ENCODE data around the gene LAMB1.

The LAMB1 gene

GRCh38 chr7:108028111-108028510 is 25.1 kb upstream of the LAMB1 start:
- no peak overlapping the region for H3K9ac ChIP-seq (ENCODE audit: low read length)
- no peaks in the 10 kb centered on the region for H3K27me3 ChIP-seq (ENCODE audit: insufficient read depth, low read length)
- H3K79me2 ChIP-seq (ENCODE audit: insufficient read depth, low read length), result no peaks in the 10 kb centered on the region
- no peak for TF ChIP-seq CTCF (IDR thresholded peaks at IDR 0.05; ENCODE audit: low read length)
- no peak for TF ChIP-seq EZH2 (IDR thresholded peaks at IDR 0.05; ENCODE audit: borderline replicate concordance, low read length)
- no peak overlapping the region for H3K4me3 ChIP-seq (ENCODE audit: low read depth, low read length, poor library complexity, severe bottlenecking)
- no peak overlapping the region for H3K4me2 ChIP-seq (ENCODE audit: low read length)
- no peaks in the 10 kb centered on the region for H4K20me1 ChIP-seq (ENCODE audit: insufficient read depth, low read length)
- H3F3A ChIP-seq (ENCODE audit: insufficient read depth, low read length), result no peaks in the 10 kb centered on the region
- H3K36me3 ChIP-seq (ENCODE audit: insufficient read depth, low read length), result no peaks in the 10 kb centered on the region
- no peaks in the 10 kb centered on the region for H3K4me1 ChIP-seq (ENCODE audit: insufficient read depth, low read length, severe bottlenecking)
- H3K9me2 ChIP-seq (ENCODE audit: low read depth, low read length), result no peaks in the 10 kb centered on the region
- no peak overlapping the region for H3K27ac ChIP-seq (ENCODE audit: low read depth, low read length, poor library complexity, severe bottlenecking)
- no peak overlapping the region for H2AFZ ChIP-seq (ENCODE audit: low read length)
- H3K9me3 ChIP-seq (ENCODE audit: low read length), result no peaks in the 10 kb centered on the region

DNA sequence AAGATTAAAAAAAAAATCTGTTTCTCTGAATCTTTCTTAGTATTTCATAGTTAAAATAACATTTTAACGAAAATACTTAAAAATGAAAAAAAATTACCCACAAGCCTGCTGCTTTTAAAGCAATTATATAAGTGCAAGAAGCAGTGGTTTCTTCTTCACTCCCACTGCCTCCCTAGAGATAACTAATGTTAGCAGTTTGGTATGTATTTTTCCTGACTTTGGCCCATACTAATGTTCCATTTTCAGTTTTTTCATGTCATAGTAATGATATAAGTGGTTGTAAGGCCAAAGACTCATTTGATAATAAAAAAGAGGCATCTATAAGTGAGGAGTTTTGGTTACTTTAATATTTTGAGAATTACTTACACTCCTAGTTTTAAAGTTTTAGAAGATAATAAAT is 24.3 kb upstream of the LAMB1 start:
- H3K27ac ChIP-seq (ENCODE audit: low read depth, low read length, poor library complexity, severe bottlenecking), result no peak overlapping the region
- TF ChIP-seq CTCF (IDR thresholded peaks at IDR 0.05; ENCODE audit: low read length), result no peak
- TF ChIP-seq EZH2 (IDR thresholded peaks at IDR 0.05; ENCODE audit: borderline replicate concordance, low read length), result no peak

DNA sequence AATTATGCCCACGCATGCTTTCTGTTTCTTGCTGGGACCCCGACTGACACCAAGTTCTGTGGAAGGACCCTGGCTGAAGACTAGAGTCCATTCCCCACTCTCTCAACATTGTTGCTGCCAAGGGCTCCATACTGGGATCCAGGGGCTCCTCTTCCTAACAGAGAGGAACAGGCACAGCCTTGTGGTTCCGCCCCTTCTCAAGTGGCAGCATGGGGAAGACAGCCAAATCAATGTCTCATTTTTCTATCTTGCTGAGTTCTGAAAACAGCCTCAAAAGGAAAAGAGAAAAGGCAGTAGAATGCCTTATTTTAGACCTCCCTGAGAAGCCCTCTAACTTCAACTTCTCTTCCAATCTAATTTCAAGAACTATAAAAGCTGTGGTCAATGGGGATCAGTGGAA is 23.7 kb upstream of the LAMB1 start:
- Histone ChIP-seq H3F3A (ENCODE audit: insufficient read depth, low read length) (no peaks in the 10 kb centered on the region), H3K4me1 (ENCODE audit: insufficient read depth, low read length, severe bottlenecking) (no peaks in the 10 kb centered on the region), H3K9me3 (ENCODE audit: low read length) (no peaks in the 10 kb centered on the region), H3K4me2 (ENCODE audit: low read length) (no peak overlapping the region), H3K4me3 (ENCODE audit: low read depth, low read length, poor library complexity, severe bottlenecking) (no peak overlapping the region), H3K36me3 (ENCODE audit: insufficient read depth, low read length) (no peaks in the 10 kb centered on the region), H4K20me1 (ENCODE audit: insufficient read depth, low read length) (no peaks in the 10 kb centered on the region), H3K27me3 (ENCODE audit: insufficient read depth, low read length) (no peaks in the 10 kb centered on the region), H3K79me2 (ENCODE audit: insufficient read depth, low read length) (no peaks in the 10 kb centered on the region), H3K27ac (ENCODE audit: low read depth, low read length, poor library complexity, severe bottlenecking) (no peak overlapping the region), H3K9me2 (ENCODE audit: low read depth, low read length) (no peaks in the 10 kb centered on the region), H2AFZ (ENCODE audit: low read length) (no peak overlapping the region), H3K9ac (ENCODE audit: low read length) (no peak overlapping the region)
- TF ChIP-seq CTCF (IDR thresholded peaks at IDR 0.05; ENCODE audit: low read length), result no peak
- TF ChIP-seq EZH2 (IDR thresholded peaks at IDR 0.05; ENCODE audit: borderline replicate concordance, low read length), result no peak

More for the DNA sequence above, 24.3 kb upstream of the LAMB1 start:
- H3K9ac ChIP-seq (ENCODE audit: low read length), result no peak overlapping the region
- H3K4me1 ChIP-seq (ENCODE audit: insufficient read depth, low read length, severe bottlenecking), result no peaks in the 10 kb centered on the region
- H3F3A ChIP-seq (ENCODE audit: insufficient read depth, low read length), result no peaks in the 10 kb centered on the region
- H3K4me2 ChIP-seq (ENCODE audit: low read length), result no peak overlapping the region
- no peak overlapping the region for H2AFZ ChIP-seq (ENCODE audit: low read length)
- no peak overlapping the region for H3K4me3 ChIP-seq (ENCODE audit: low read depth, low read length, poor library complexity, severe bottlenecking)
- H4K20me1 ChIP-seq (ENCODE audit: insufficient read depth, low read length), result no peaks in the 10 kb centered on the region
- no peaks in the 10 kb centered on the region for H3K9me2 ChIP-seq (ENCODE audit: low read depth, low read length)
- H3K79me2 ChIP-seq (ENCODE audit: insufficient read depth, low read length), result no peaks in the 10 kb centered on the region
- H3K27me3 ChIP-seq (ENCODE audit: insufficient read depth, low read length), result no peaks in the 10 kb centered on the region
- H3K9me3 ChIP-seq (ENCODE audit: low read length), result no peaks in the 10 kb centered on the region
- H3K36me3 ChIP-seq (ENCODE audit: insufficient read depth, low read length), result no peaks in the 10 kb centered on the region
